ENCODE results near the gene SEMA3D. TPM values are rescaled to one million over a fixed set of nuclear protein-coding genes. Genes with fewer than 3 reads are reported as not detected.

Gene SEMA3D
- total RNA-seq, 4 donors from 2014 or later, result 0.06 to 3.8 (median 0.14) TPM

GRCh38 chr7:84975586-84976185 lies 211.2 kb downstream of the SEMA3D start:
- no peaks in the 10 kb centered on the region for H3K36me3 ChIP-seq
- no peak for DNase-seq
- 9 to 22% methylated on average over 1 of the region's 1 CpG for WGBS, 2 donors
- TF ChIP-seq CTCF (IDR thresholded peaks at IDR 0.05), result no peak
- no peak for TF ChIP-seq POLR2A (IDR thresholded peaks at IDR 0.05)
- no peak overlapping the region for H3K27ac ChIP-seq
- H3K4me1 ChIP-seq, result no peaks in the 10 kb centered on the region
- H3K27me3 ChIP-seq, result no peaks in the 10 kb centered on the region
- intact Hi-C loops (cut with DNase I), result no loop called here
- H3K4me3 ChIP-seq, result no peak overlapping the region
- H3K9me3 ChIP-seq, result no peaks in the 10 kb centered on the region

- H3K36me3 ChIP-seq, result no peaks in the 10 kb centered on the region
- no peaks in the 10 kb centered on the region for H3K4me1 ChIP-seq
- DNase-seq, result no peak
- H3K4me3 ChIP-seq, result no peak overlapping the region
- no peaks in the 10 kb centered on the region for H3K27me3 ChIP-seq
- no peak for TF ChIP-seq CTCF (IDR thresholded peaks at IDR 0.05)
- no peak for TF ChIP-seq POLR2A (IDR thresholded peaks at IDR 0.05)
- intact Hi-C loops (cut with DNase I), result no loop called here
- WGBS, 2 donors, result 90 to 91% methylated on average over 1 of the region's 1 CpG
- H3K27ac ChIP-seq, result no peak overlapping the region
- no peaks in the 10 kb centered on the region for H3K9me3 ChIP-seq
Measured at GRCh38 chr7:84971360-84971759, 215.5 kb downstream of the SEMA3D start.

GRCh38 chr7:84970670-84971069 lies 216.2 kb downstream of the SEMA3D start:
- H3K4me3 ChIP-seq, result no peak overlapping the region
- DNase-seq, result no peak
- H3K4me1 ChIP-seq, result no peaks in the 10 kb centered on the region
- intact Hi-C loops (cut with DNase I), result no loop called here
- H3K27ac ChIP-seq, result no peak overlapping the region
- no peaks in the 10 kb centered on the region for H3K36me3 ChIP-seq
- H3K9me3 ChIP-seq, result no peaks in the 10 kb centered on the region
- no peak for TF ChIP-seq CTCF (IDR thresholded peaks at IDR 0.05)
- no peak for TF ChIP-seq POLR2A (IDR thresholded peaks at IDR 0.05)
- H3K27me3 ChIP-seq, result no peaks in the 10 kb centered on the region

- intact Hi-C loops (cut with DNase I), result no loop called here
Measured at GRCh38 chr7:84953234-84953633, 233.6 kb downstream of the SEMA3D start.

GRCh38 chr7:84950836-84951235 lies 236.0 kb downstream of the SEMA3D start:
- Histone ChIP-seq H3K36me3 (no peaks in the 10 kb centered on the region), H3K27me3 (no peaks in the 10 kb centered on the region), H3K4me1 (no peaks in the 10 kb centered on the region), H3K4me3 (no peak overlapping the region), H3K9me3 (no peaks in the 10 kb centered on the region), H3K27ac (no peak overlapping the region)
- intact Hi-C loops (cut with DNase I), result no loop called here
- DNase-seq, result no peak
- no peak for TF ChIP-seq CTCF (IDR thresholded peaks at IDR 0.05)
- no peak for TF ChIP-seq POLR2A (IDR thresholded peaks at IDR 0.05)

More at GRCh38 chr7:84953234-84953633, 233.6 kb downstream of the SEMA3D start:
- 55 to 70% methylated on average over 5 of the region's 5 CpGs for WGBS, 2 donors
- H3K9me3 ChIP-seq, result no peaks in the 10 kb centered on the region
- DNase-seq, result no peak
- no peak for TF ChIP-seq CTCF (IDR thresholded peaks at IDR 0.05)
- no peak for TF ChIP-seq POLR2A (IDR thresholded peaks at IDR 0.05)
- H3K4me3 ChIP-seq, result no peak overlapping the region
- no peak overlapping the region for H3K27ac ChIP-seq
- no peaks in the 10 kb centered on the region for H3K4me1 ChIP-seq
- no peaks in the 10 kb centered on the region for H3K27me3 ChIP-seq
- no peaks in the 10 kb centered on the region for H3K36me3 ChIP-seq

All from esophagus squamous epithelium (tissue), 5 donors.